H1 (cell line): ENCODE data around the gene TMBIM4.

Experiments
- ASH2L ChIP-seq: fragments of 200-600, 300-600 bp; sonication (generic); IDR thresholded peaks from one replicate; pipeline ENCODE4 v1.7.1; 2017; ENCODE audit warnings: low read length
- EP300 ChIP-seq, 2 experiments: IDR thresholded peaks; 1 replicate in 1 of 2; 2 replicates in 1 of 2; pipeline ENCODE4 v1.6.1; 2011 to 2012; ENCODE audit warnings: low read depth in 2 of 2, low read length in 2 of 2, mild to moderate bottlenecking in 2 of 2, borderline replicate concordance in 1 of 2, inconsistent platforms in 1 of 2, moderate library complexity in 1 of 2
- POLR2AphosphoS5 ChIP-seq: IDR thresholded peaks from 2 replicates; pipeline ENCODE4 v1.6.1; 2011; ENCODE audit warnings: low read depth, low read length
- RAD21 ChIP-seq, 2 experiments: IDR thresholded peaks in 1 of 2; conservative IDR thresholded peaks in 1 of 2; 2 replicates each; pipeline ENCODE4 v1.6.1; 2011; ENCODE audit warnings: low read depth in 2 of 2, low read length in 2 of 2, improper control_type of control experiment in 1 of 2, inconsistent platforms in 1 of 2, mild to moderate bottlenecking in 1 of 2, moderate library complexity in 1 of 2
- RFX5 ChIP-seq: IDR thresholded peaks from 2 replicates; pipeline ENCODE4 v1.6.1; 2011; ENCODE audit warnings: low read depth, low read length, improper control_type of control experiment, borderline replicate concordance
- TAF1 ChIP-seq: IDR thresholded peaks from 2 replicates; pipeline ENCODE4 v1.6.1; 2011; ENCODE audit warnings: mild to moderate bottlenecking, low read depth, low read length
- TF ChIP-seq, protein P1 (sequence below): IDR thresholded peaks from 2 replicates; pipeline ENCODE4 v1.6.1; 2012; ENCODE audit warnings: inconsistent platforms
- TF ChIP-seq, protein P2 (sequence below): IDR thresholded peaks from 2 replicates; pipeline ENCODE4 v1.6.1; 2012; ENCODE audit warnings: low read length, inconsistent platforms
- TF ChIP-seq, protein P3 (sequence below), 3 experiments: IDR thresholded peaks; 1 replicate in 2 of 3; 2 replicates in 1 of 3; pipeline versions ENCODE4 v1.5.1 to v1.6.1; 2011; ENCODE audit warnings: low read length in 3 of 3, mild to moderate bottlenecking in 3 of 3, inconsistent platforms in 2 of 3, low read depth in 1 of 3, moderate library complexity in 1 of 3; ENCODE audit not compliant: insufficient read depth in 1 of 3; ENCODE audit errors: control extremely low read depth in 1 of 3

DNA sequence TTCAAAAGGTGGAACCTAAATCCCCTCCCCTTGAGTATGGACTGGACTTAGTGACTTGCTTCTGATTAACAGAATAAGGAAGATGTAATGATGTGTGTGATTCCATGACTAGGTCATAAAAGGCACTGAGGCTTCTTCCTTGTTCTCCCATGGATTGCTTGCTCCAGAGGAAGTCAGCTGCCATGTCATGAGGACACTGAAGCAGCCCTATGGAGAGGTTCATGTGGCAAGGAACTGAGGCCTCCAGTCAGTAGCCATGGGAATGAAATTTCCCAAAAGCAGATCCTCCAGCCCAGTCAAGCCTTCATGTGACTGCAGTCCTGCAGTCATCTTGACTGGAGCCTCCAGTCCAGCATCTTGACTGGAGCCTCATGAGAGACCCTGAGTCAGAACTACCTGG, 10.7 kb downstream of the TMBIM4 start:
- TF ChIP-seq RAD21 (IDR thresholded peaks at IDR 0.05 in 1 of 2, conservative IDR thresholded peaks at IDR 0.05 in 1 of 2; ENCODE audit: low read depth in 2 of 2, low read length in 2 of 2) (no peak), ASH2L (no peak), POLR2AphosphoS5 (no peak), RFX5 (no peak), TAF1 (no peak), EP300 (IDR thresholded peaks at IDR 0.05; ENCODE audit: borderline replicate concordance in 1 of 2, low read depth in 2 of 2, low read length in 2 of 2) (no peak)
- TF ChIP-seq, protein P1, sequence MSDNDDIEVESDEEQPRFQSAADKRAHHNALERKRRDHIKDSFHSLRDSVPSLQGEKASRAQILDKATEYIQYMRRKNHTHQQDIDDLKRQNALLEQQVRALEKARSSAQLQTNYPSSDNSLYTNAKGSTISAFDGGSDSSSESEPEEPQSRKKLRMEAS: no peak
- TF ChIP-seq, protein P2, sequence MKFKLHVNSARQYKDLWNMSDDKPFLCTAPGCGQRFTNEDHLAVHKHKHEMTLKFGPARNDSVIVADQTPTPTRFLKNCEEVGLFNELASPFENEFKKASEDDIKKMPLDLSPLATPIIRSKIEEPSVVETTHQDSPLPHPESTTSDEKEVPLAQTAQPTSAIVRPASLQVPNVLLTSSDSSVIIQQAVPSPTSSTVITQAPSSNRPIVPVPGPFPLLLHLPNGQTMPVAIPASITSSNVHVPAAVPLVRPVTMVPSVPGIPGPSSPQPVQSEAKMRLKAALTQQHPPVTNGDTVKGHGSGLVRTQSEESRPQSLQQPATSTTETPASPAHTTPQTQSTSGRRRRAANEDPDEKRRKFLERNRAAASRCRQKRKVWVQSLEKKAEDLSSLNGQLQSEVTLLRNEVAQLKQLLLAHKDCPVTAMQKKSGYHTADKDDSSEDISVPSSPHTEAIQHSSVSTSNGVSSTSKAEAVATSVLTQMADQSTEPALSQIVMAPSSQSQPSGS: no peak
- TF ChIP-seq, protein P3, sequence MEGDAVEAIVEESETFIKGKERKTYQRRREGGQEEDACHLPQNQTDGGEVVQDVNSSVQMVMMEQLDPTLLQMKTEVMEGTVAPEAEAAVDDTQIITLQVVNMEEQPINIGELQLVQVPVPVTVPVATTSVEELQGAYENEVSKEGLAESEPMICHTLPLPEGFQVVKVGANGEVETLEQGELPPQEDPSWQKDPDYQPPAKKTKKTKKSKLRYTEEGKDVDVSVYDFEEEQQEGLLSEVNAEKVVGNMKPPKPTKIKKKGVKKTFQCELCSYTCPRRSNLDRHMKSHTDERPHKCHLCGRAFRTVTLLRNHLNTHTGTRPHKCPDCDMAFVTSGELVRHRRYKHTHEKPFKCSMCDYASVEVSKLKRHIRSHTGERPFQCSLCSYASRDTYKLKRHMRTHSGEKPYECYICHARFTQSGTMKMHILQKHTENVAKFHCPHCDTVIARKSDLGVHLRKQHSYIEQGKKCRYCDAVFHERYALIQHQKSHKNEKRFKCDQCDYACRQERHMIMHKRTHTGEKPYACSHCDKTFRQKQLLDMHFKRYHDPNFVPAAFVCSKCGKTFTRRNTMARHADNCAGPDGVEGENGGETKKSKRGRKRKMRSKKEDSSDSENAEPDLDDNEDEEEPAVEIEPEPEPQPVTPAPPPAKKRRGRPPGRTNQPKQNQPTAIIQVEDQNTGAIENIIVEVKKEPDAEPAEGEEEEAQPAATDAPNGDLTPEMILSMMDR (IDR thresholded peaks at IDR 0.05; ENCODE audit: control extremely low read depth in 1 of 3, insufficient read depth in 1 of 3, low read depth in 1 of 3, low read length in 3 of 3): no peak
